ENCODE measurements around the gene NEMP2. TPM values are rescaled to one million over a fixed set of nuclear protein-coding genes. Genes with fewer than 3 reads are reported as not detected.

The NEMP2 gene
- total and polyA plus RNA-seq, 2 of the 4 experiments (the other 2 are of a cell fraction): 1.1 to 1.3 TPM

GRCh38 chr2:190481339-190481738 lies 53.2 kb downstream of the NEMP2 start:
- Histone ChIP-seq H3K79me1 (ENCODE audit: low read depth in 1 of 2, low read length in 2 of 2) (no peaks in the 10 kb centered on the region), H4K5ac (ENCODE audit: low read depth, low read length) (peak overlapping the region; percentile 51; the same call in 1 of the 2 replicates), H3K18ac (ENCODE audit: low read depth, low read length) (peak overlapping the region; percentile 31; the same call in 1 of the 2 replicates), H3K27me3 (ENCODE audit: control insufficient read depth, insufficient read depth, low read length) (no peaks in the 10 kb centered on the region), H2AK9ac (replicated peaks; ENCODE audit: low read depth, low read length, poor library complexity) (no peak overlapping the region), H3K4me3 (ENCODE audit: insufficient read depth, low read depth, low read length) (no peak overlapping the region), H3K36me3 (ENCODE audit: control insufficient read depth, insufficient read depth, low read length) (no peaks in the 10 kb centered on the region), H3K4me1 (ENCODE audit: control insufficient read depth, insufficient read depth, low read length) (peaks cover 7% of the 10 kb centered on the region; the same call in 1 of the 2 replicates), H3K4me2 (ENCODE audit: low read depth, low read length) (no peak overlapping the region), H2AK5ac (ENCODE audit: low read depth, low read length) (no peak overlapping the region), H2BK5ac (ENCODE audit: low read depth, low read length, poor library complexity, severe bottlenecking) (no peak overlapping the region), H3K9me3 (ENCODE audit: control insufficient read depth, insufficient read depth, low read length) (no peaks in the 10 kb centered on the region), H2BK120ac (ENCODE audit: low read depth, low read length) (no peak overlapping the region), H2AFZ (replicated peaks; ENCODE audit: low read length, poor library complexity) (no peak overlapping the region), H3K27ac (ENCODE audit: insufficient read depth, low read length) (no peak overlapping the region), H4K8ac (ENCODE audit: low read depth in 2 of 2, low read length in 2 of 2) (no peak overlapping the region), H3K23ac (ENCODE audit: low read depth, low read length) (no peak overlapping the region), H3K9ac (ENCODE audit: low read depth, low read length) (no peak overlapping the region), H2BK15ac (ENCODE audit: low read depth, low read length) (no peak overlapping the region), H2BK20ac (ENCODE audit: low read depth, low read length) (no peak overlapping the region), H4K20me1 (ENCODE audit: insufficient read depth, low read length) (no peaks in the 10 kb centered on the region), H4K91ac (ENCODE audit: insufficient read depth, low read depth, low read length) (no peak overlapping the region), H3K56ac (ENCODE audit: extremely low read depth, insufficient read depth, low read length) (no peak overlapping the region), H3K4ac (ENCODE audit: low read depth, low read length) (no peak overlapping the region), H3K9me1 (ENCODE audit: insufficient read depth, low read length) (0 out of 2 replicates have a peak, but pooled peaks cover 6% of the 10 kb centered on the region), H3K14ac (replicated peaks; ENCODE audit: low read depth, low read length) (no peak overlapping the region)
- no peak for DNase-seq
- dilution Hi-C loops (cut with HindIII; ENCODE audit: low sequenced_read_pairs, unreplicated experiment) (no loop called here), intact Hi-C loops (cut with micrococcal nuclease) (no loop called here), in situ Hi-C loops (cut with MboI; ENCODE audit: low sequenced_read_pairs) (no loop called here)
- ChIA-PET CTCF (interaction anchor here (0.6 to 1.4 kb wide), 2 partner anchors 9 to 562 kb away, joined by 4 to 7 read pairs; no protein-coding TSS in a partner anchor), POLR2A (ENCODE audit: unreplicated experiment) (no interaction called here)
- no peak for TF ChIP-seq CEBPB (IDR thresholded peaks at IDR 0.05; ENCODE audit: low read depth, low read length)
- no peak for TF ChIP-seq ELK1 (IDR thresholded peaks at IDR 0.05; ENCODE audit: borderline replicate concordance, low read depth, low read length)
- TF ChIP-seq RFX5 (IDR thresholded peaks at IDR 0.05; ENCODE audit: low read depth, low read length): no peak
- no peak for TF ChIP-seq NFE2L2 (IDR thresholded peaks at IDR 0.05; ENCODE audit: low read depth, low read length)
- BruUV-seq (replicated peaks): no TSS peak
- no CpG with 5 or more reads among the region's 2 CpGs for WGBS, 2 experiments (ENCODE audit: extremely low coverage in 2 of 2, insufficient read length in 1 of 2)
- no peak for ATAC-seq (ENCODE audit: low read depth)
